Panc1 (cell line): ENCODE measurements around the gene ME2. TPM values are rescaled to one million over a fixed set of nuclear protein-coding genes. Genes with fewer than 3 reads are reported as not detected.

Experiments
- ATAC-seq: fragments of 200-7000 bp; cut with Tn5 transposase; 2 replicates; pipeline ENCODE4 v1.9.1; 2020; ENCODE audit warnings: mild to moderate bottlenecking, moderate library complexity
- BruUV-seq: library from RNA; stranded (reverse); fragments of 400-500 nt; replicated peaks from 2 replicates; lab custom pipeline; 2021; lab: Mats Ljungman, UMichigan
- CTCF ChIA-PET: fragments of 300-600 bp; sonication (Branson Sonifier 250); formaldehyde crosslinking; loops from one replicate; lab custom pipeline; 2022; ENCODE audit warnings: antibody characterized with exemption; lab: Charles Lee
- POLR2A ChIA-PET: fragments of 300-600 bp; sonication (Branson Sonifier 250); formaldehyde crosslinking; loops from one replicate; lab custom pipeline; 2022; ENCODE audit warnings: antibody characterized with exemption; lab: Charles Lee
- DNase-seq: peaks from one replicate; pipeline ENCODE4 v3.0.0-alpha.2; 2010; ENCODE audit warnings: low read depth, low spot score
- H3K27ac ChIP-seq: 2 replicates; pipeline ENCODE4 v1.5.1; 2011; ENCODE audit warnings: mild to moderate bottlenecking, low read length, inconsistent platforms
- H3K27me3 ChIP-seq: fragments of 200-500 bp; sonication (Bioruptor generic); 2 replicates; pipeline ENCODE4 v1.6.0; 2014; ENCODE audit warnings: low read length, inconsistent platforms; ENCODE audit not compliant: control insufficient read depth, insufficient read depth
- H3K36me3 ChIP-seq: fragments of 200-500 bp; sonication (Bioruptor generic); 2 replicates; pipeline ENCODE4 v1.5.1; 2014; ENCODE audit warnings: inconsistent platforms, mild to moderate bottlenecking, low read length, moderate library complexity; ENCODE audit not compliant: control insufficient read depth, insufficient read depth
- H3K4me1 ChIP-seq: 2 replicates; pipeline ENCODE4 v1.5.1; 2011; ENCODE audit warnings: inconsistent platforms, mild to moderate bottlenecking, low read length, moderate library complexity; ENCODE audit not compliant: control insufficient read depth, insufficient read depth
- H3K4me3 ChIP-seq, 2 experiments: 2 replicates each; pipeline ENCODE4 v1.5.1; 2011 to 2012; ENCODE audit warnings: low read depth in 2 of 2, low read length in 2 of 2, mild to moderate bottlenecking in 2 of 2, inconsistent platforms in 1 of 2, moderate library complexity in 1 of 2
- H3K9me3 ChIP-seq: fragments of 200-500 bp; sonication (Bioruptor generic); 2 replicates; pipeline ENCODE4 v1.5.1; 2014; ENCODE audit warnings: low read depth, mild to moderate bottlenecking, inconsistent platforms, low read length, moderate library complexity; ENCODE audit not compliant: control insufficient read depth, insufficient read depth
- POLR2AphosphoS5 ChIP-seq: IDR thresholded peaks from 2 replicates; pipeline ENCODE4 v1.6.1; 2012; ENCODE audit warnings: mild to moderate bottlenecking, low read depth, low read length, moderate library complexity
- SIN3A ChIP-seq: IDR thresholded peaks from 2 replicates; pipeline ENCODE4 v1.6.1; 2012; ENCODE audit warnings: low read depth, mild to moderate bottlenecking, low read length, moderate library complexity, borderline replicate concordance; ENCODE audit not compliant: insufficient read depth
- TCF7L2 ChIP-seq: IDR thresholded peaks from 2 replicates; pipeline ENCODE4 v1.6.1; 2011; ENCODE audit warnings: mild to moderate bottlenecking, low read depth, low read length, inconsistent platforms
- in situ Hi-C: cut with HindIII; loops from 2 replicates; pipeline ENCODE4 v1.10.0; 2016; ENCODE audit warnings: low sequenced_read_pairs, low pct_unique_long_range_greater_than_20kb
- intact Hi-C: fragments of 100-400 bp; cut with micrococcal nuclease; formaldehyde crosslinking; loops from one replicate; pipeline ENCODE4 v1.10.0; 2022; ENCODE audit not compliant: unreplicated experiment
- total RNA-seq: library from RNA; stranded (reverse); gene quantifications from one replicate; pipeline ENCODE4 v1.2.1, GENCODE V29; 2021; ENCODE audit not compliant: unreplicated experiment
- TF ChIP-seq, protein P1 (sequence below): fragments of 450-650 bp; IDR thresholded peaks from 2 replicates; pipeline ENCODE4 v1.5.1; 2017; ENCODE audit warnings: mild to moderate bottlenecking
- TF ChIP-seq, protein P2 (sequence below), 2 experiments: IDR thresholded peaks; 2 replicates each; pipeline ENCODE4 v1.6.1; 2011 to 2012; ENCODE audit warnings: low read depth in 2 of 2, control low read depth in 1 of 2, low read length in 1 of 2, mild to moderate bottlenecking in 1 of 2, moderate library complexity in 1 of 2; ENCODE audit not compliant: insufficient read depth in 1 of 2

ME2 gene
- total RNA-seq, 1 experiment from 2014 or later, result 38.2 TPM

DNA sequence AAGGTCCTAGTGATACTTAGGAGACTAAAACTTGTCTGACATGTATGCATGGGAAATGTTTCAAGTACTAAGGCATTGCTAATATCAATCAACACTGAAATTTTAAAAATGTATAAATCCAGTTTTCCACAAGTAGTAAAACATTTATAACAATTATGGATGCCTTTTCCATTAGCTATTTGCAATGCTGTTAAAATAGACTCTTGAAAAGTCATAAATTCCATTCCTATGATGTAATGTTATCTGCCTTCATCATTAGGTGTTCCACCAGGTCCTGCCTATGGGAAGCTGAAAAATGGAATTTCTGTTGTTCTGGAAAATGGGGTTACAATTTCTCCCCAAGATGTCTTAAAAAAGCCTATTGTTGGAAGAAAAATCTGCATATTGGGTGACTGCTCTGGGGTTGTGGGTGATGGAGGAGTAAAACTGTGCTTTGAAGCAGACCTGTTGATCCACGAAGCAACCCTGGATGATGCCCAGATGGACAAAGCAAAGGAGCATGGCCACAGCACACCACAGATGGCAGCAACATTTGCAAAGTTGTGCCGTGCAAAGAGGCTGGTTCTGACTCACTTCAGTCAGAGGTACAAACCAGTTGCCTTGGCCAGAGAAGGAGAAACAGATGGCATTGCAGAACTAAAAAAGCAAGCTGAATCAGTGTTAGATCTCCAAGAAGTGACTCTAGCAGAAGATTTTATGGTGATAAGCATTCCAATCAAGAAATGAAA is 107.6 kb downstream of the ME2 start:
- CTCF ChIA-PET, result no interaction called here
- no peaks in the 10 kb centered on the region for H3K4me1 ChIP-seq
- no peaks in the 10 kb centered on the region for H3K36me3 ChIP-seq
- no peaks in the 10 kb centered on the region for H3K27me3 ChIP-seq
- no peak overlapping the region for H3K27ac ChIP-seq
- POLR2A ChIA-PET, result no interaction called here
- H3K9me3 ChIP-seq, result no peaks in the 10 kb centered on the region
- in situ Hi-C loops, result no loop called here
- TF ChIP-seq, protein P1, sequence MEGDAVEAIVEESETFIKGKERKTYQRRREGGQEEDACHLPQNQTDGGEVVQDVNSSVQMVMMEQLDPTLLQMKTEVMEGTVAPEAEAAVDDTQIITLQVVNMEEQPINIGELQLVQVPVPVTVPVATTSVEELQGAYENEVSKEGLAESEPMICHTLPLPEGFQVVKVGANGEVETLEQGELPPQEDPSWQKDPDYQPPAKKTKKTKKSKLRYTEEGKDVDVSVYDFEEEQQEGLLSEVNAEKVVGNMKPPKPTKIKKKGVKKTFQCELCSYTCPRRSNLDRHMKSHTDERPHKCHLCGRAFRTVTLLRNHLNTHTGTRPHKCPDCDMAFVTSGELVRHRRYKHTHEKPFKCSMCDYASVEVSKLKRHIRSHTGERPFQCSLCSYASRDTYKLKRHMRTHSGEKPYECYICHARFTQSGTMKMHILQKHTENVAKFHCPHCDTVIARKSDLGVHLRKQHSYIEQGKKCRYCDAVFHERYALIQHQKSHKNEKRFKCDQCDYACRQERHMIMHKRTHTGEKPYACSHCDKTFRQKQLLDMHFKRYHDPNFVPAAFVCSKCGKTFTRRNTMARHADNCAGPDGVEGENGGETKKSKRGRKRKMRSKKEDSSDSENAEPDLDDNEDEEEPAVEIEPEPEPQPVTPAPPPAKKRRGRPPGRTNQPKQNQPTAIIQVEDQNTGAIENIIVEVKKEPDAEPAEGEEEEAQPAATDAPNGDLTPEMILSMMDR, result no peak
- TF ChIP-seq TCF7L2, result no peak
- TF ChIP-seq POLR2AphosphoS5, result no peak
- TF ChIP-seq, protein P2, sequence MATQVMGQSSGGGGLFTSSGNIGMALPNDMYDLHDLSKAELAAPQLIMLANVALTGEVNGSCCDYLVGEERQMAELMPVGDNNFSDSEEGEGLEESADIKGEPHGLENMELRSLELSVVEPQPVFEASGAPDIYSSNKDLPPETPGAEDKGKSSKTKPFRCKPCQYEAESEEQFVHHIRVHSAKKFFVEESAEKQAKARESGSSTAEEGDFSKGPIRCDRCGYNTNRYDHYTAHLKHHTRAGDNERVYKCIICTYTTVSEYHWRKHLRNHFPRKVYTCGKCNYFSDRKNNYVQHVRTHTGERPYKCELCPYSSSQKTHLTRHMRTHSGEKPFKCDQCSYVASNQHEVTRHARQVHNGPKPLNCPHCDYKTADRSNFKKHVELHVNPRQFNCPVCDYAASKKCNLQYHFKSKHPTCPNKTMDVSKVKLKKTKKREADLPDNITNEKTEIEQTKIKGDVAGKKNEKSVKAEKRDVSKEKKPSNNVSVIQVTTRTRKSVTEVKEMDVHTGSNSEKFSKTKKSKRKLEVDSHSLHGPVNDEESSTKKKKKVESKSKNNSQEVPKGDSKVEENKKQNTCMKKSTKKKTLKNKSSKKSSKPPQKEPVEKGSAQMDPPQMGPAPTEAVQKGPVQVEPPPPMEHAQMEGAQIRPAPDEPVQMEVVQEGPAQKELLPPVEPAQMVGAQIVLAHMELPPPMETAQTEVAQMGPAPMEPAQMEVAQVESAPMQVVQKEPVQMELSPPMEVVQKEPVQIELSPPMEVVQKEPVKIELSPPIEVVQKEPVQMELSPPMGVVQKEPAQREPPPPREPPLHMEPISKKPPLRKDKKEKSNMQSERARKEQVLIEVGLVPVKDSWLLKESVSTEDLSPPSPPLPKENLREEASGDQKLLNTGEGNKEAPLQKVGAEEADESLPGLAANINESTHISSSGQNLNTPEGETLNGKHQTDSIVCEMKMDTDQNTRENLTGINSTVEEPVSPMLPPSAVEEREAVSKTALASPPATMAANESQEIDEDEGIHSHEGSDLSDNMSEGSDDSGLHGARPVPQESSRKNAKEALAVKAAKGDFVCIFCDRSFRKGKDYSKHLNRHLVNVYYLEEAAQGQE (IDR thresholded peaks at IDR 0.05; ENCODE audit: insufficient read depth in 1 of 2, low read depth in 2 of 2, low read length in 1 of 2), result no peak
- no peak for TF ChIP-seq SIN3A
- ATAC-seq, result no peak
- no TSS peak for BruUV-seq
- no peak overlapping the region for H3K4me3 ChIP-seq
- no peak for DNase-seq
- intact Hi-C loops, result no loop called here

DNA sequence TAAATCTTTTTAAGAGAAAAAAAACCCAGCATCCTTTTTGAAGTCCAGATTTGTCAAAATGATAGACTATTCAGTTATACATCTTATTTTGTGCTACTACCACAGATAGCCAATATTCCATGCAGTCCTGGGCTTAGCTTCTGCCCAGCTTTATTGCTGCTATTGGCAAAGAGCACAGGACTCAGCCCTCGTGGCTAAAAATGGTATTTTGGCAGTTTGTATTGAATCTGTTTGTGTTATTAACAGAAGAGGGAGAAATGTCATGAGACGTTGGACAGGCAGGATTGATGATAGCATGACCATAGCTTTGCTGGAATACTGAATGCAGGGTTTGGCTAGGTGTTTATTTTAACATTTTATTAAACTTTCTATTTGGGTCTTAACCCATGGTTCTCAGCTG is 108.3 kb downstream of the ME2 start:
- ChIA-PET CTCF (no interaction called here), POLR2A (no interaction called here)
- DNase-seq (no peak), ATAC-seq (no peak)
- H3K36me3 ChIP-seq, result no peaks in the 10 kb centered on the region
- TF ChIP-seq, protein P2 (IDR thresholded peaks at IDR 0.05; ENCODE audit: insufficient read depth in 1 of 2, low read depth in 2 of 2, low read length in 1 of 2), result no peak
- no peak for TF ChIP-seq TCF7L2
- TF ChIP-seq POLR2AphosphoS5, result no peak
- TF ChIP-seq, protein P1, result no peak
- no peak for TF ChIP-seq SIN3A
- no peak overlapping the region for H3K27ac ChIP-seq
- intact Hi-C loops (no loop called here), in situ Hi-C loops (no loop called here)
- H3K4me3 ChIP-seq, result no peak overlapping the region
- no TSS peak for BruUV-seq
- no peaks in the 10 kb centered on the region for H3K27me3 ChIP-seq
- H3K4me1 ChIP-seq, result no peaks in the 10 kb centered on the region
- no peaks in the 10 kb centered on the region for H3K9me3 ChIP-seq
